ENCODE measurements around the gene ERI2. TPM values are rescaled to one million over a fixed set of nuclear protein-coding genes. Genes with fewer than 3 reads are reported as not detected.

ERI2 gene
- total and polyA plus RNA-seq, 2 of the 4 experiments (the other 2 are of a cell fraction), result 7.5 to 10.2 TPM

DNA sequence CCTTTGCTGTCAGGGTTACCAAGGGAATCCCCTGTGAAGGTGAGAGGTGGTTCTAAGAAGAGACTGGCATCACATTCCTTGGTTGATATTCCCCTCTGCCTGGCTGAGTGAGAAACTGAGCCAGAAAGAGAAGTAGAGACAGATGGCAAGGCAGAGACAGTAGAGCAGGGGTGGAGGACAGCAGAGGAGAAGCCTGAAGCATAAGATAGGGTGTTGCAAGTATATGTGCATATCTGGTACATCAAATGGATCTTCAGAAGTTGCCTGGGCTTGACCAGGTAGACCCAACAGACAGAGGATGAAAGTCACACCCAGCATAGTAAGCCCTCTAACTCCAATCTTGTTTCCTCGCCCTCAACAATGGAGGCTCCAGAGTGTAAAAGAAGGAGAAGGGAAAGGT is 56.8 kb downstream of the ERI2 start:
- no peak overlapping the region for H3K14ac ChIP-seq (replicated peaks; ENCODE audit: low read depth, low read length)
- ATAC-seq (ENCODE audit: low read depth) (no peak), DNase-seq (no peak)
- H3K36me3 ChIP-seq (ENCODE audit: control insufficient read depth, insufficient read depth, low read length), result no peaks in the 10 kb centered on the region
- H4K20me1 ChIP-seq (ENCODE audit: insufficient read depth, low read length), result no peaks in the 10 kb centered on the region
- no peak overlapping the region for H2AK9ac ChIP-seq (replicated peaks; ENCODE audit: low read depth, low read length, poor library complexity)
- H2AFZ ChIP-seq (replicated peaks; ENCODE audit: low read length, poor library complexity), result no peak overlapping the region
- WGBS, 2 experiments (ENCODE audit: extremely low coverage in 2 of 2, insufficient read length in 1 of 2), result no CpG with 5 or more reads among the region's 1 CpG
- H3K4me2 ChIP-seq (ENCODE audit: low read depth, low read length), result no peak overlapping the region
- TF ChIP-seq CHD1 (IDR thresholded peaks at IDR 0.05; ENCODE audit: low read depth, low read length) (no peak), FOS (IDR thresholded peaks at IDR 0.05; ENCODE audit: low read depth, low read length) (no peak), RAD21 (IDR thresholded peaks at IDR 0.05; ENCODE audit: low read length) (no peak), BHLHE40 (IDR thresholded peaks at IDR 0.05; ENCODE audit: low read depth, low read length) (no peak), MAZ (IDR thresholded peaks at IDR 0.05; ENCODE audit: borderline replicate concordance, low read depth, low read length) (no peak), POLR2A (IDR thresholded peaks at IDR 0.05; ENCODE audit: low read depth, low read length) (no peak), NFE2L2 (IDR thresholded peaks at IDR 0.05; ENCODE audit: low read depth, low read length) (no peak), RCOR1 (IDR thresholded peaks at IDR 0.05; ENCODE audit: insufficient replicate concordance, low read length) (no peak), SMC3 (IDR thresholded peaks at IDR 0.05; ENCODE audit: low read depth, low read length) (no peak), RFX5 (IDR thresholded peaks at IDR 0.05; ENCODE audit: low read depth, low read length) (no peak), MAFK (IDR thresholded peaks at IDR 0.05; ENCODE audit: low read depth, low read length) (no peak)
- TF ChIP-seq, protein P1, sequence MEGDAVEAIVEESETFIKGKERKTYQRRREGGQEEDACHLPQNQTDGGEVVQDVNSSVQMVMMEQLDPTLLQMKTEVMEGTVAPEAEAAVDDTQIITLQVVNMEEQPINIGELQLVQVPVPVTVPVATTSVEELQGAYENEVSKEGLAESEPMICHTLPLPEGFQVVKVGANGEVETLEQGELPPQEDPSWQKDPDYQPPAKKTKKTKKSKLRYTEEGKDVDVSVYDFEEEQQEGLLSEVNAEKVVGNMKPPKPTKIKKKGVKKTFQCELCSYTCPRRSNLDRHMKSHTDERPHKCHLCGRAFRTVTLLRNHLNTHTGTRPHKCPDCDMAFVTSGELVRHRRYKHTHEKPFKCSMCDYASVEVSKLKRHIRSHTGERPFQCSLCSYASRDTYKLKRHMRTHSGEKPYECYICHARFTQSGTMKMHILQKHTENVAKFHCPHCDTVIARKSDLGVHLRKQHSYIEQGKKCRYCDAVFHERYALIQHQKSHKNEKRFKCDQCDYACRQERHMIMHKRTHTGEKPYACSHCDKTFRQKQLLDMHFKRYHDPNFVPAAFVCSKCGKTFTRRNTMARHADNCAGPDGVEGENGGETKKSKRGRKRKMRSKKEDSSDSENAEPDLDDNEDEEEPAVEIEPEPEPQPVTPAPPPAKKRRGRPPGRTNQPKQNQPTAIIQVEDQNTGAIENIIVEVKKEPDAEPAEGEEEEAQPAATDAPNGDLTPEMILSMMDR (conservative IDR thresholded peaks at IDR 0.05; ENCODE audit: low read depth, low read length), result no peak
- TF ChIP-seq, protein P2, sequence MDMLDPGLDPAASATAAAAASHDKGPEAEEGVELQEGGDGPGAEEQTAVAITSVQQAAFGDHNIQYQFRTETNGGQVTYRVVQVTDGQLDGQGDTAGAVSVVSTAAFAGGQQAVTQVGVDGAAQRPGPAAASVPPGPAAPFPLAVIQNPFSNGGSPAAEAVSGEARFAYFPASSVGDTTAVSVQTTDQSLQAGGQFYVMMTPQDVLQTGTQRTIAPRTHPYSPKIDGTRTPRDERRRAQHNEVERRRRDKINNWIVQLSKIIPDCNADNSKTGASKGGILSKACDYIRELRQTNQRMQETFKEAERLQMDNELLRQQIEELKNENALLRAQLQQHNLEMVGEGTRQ (IDR thresholded peaks at IDR 0.05; ENCODE audit: low read depth, low read length), result no peak
- TF ChIP-seq, protein P3, sequence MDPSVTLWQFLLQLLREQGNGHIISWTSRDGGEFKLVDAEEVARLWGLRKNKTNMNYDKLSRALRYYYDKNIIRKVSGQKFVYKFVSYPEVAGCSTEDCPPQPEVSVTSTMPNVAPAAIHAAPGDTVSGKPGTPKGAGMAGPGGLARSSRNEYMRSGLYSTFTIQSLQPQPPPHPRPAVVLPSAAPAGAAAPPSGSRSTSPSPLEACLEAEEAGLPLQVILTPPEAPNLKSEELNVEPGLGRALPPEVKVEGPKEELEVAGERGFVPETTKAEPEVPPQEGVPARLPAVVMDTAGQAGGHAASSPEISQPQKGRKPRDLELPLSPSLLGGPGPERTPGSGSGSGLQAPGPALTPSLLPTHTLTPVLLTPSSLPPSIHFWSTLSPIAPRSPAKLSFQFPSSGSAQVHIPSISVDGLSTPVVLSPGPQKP (IDR thresholded peaks at IDR 0.05; ENCODE audit: borderline replicate concordance, low read depth, low read length), result no peak
- dilution Hi-C loops (cut with HindIII; ENCODE audit: low sequenced_read_pairs, unreplicated experiment) (no loop called here), in situ Hi-C loops (cut with MboI; ENCODE audit: low sequenced_read_pairs) (no loop called here), intact Hi-C loops (cut with micrococcal nuclease) (no loop called here)
- no peak overlapping the region for H2AK5ac ChIP-seq (ENCODE audit: low read depth, low read length)
- H4K8ac ChIP-seq (ENCODE audit: low read depth in 2 of 2, low read length in 2 of 2), result no peak overlapping the region
- no peak overlapping the region for H2BK5ac ChIP-seq (ENCODE audit: low read depth, low read length, poor library complexity, severe bottlenecking)
- no peak overlapping the region for H4K5ac ChIP-seq (ENCODE audit: low read depth, low read length)
- no peak overlapping the region for H3K9ac ChIP-seq (ENCODE audit: low read depth, low read length)
- H3K4me1 ChIP-seq (ENCODE audit: control insufficient read depth, insufficient read depth, low read length), result no peaks in the 10 kb centered on the region
- no peak overlapping the region for H3K4me3 ChIP-seq (ENCODE audit: insufficient read depth, low read depth, low read length)
- H3K9me3 ChIP-seq (ENCODE audit: control insufficient read depth, insufficient read depth, low read length), result no peaks in the 10 kb centered on the region
- no peak overlapping the region for H3K4ac ChIP-seq (ENCODE audit: low read depth, low read length)
- H3K79me1 ChIP-seq (ENCODE audit: low read depth in 1 of 2, low read length in 2 of 2), result no peaks in the 10 kb centered on the region
- H3K27me3 ChIP-seq (ENCODE audit: control insufficient read depth, insufficient read depth, low read length), result no peaks in the 10 kb centered on the region
- H3K56ac ChIP-seq (ENCODE audit: extremely low read depth, insufficient read depth, low read length), result no peak overlapping the region
- H2BK20ac ChIP-seq (ENCODE audit: low read depth, low read length), result no peak overlapping the region
- CTCF ChIA-PET, result no interaction called here
- H4K91ac ChIP-seq (ENCODE audit: insufficient read depth, low read depth, low read length), result no peak overlapping the region
- H3K9me1 ChIP-seq (ENCODE audit: insufficient read depth, low read length), result no peaks in the 10 kb centered on the region
- POLR2A ChIA-PET (ENCODE audit: unreplicated experiment), result no interaction called here
- H2BK120ac ChIP-seq (ENCODE audit: low read depth, low read length), result no peak overlapping the region
- H3K27ac ChIP-seq (ENCODE audit: insufficient read depth, low read length), result no peak overlapping the region
- H2BK15ac ChIP-seq (ENCODE audit: low read depth, low read length), result no peak overlapping the region
- no TSS peak for BruUV-seq (replicated peaks)
- no peak overlapping the region for H3K23ac ChIP-seq (ENCODE audit: low read depth, low read length)
- no peak overlapping the region for H3K18ac ChIP-seq (ENCODE audit: low read depth, low read length)

Measured in IMR-90 (cell line).